ENCODE data around the gene WWOX. TPM values are rescaled to one million over a fixed set of nuclear protein-coding genes. Genes with fewer than 3 reads are reported as not detected.

The WWOX gene
- polyA plus RNA-seq, 1 donor (not counting 4 experiments of a cell fraction or from before 2014, with no cell fraction given), result 5.1 TPM

DNA sequence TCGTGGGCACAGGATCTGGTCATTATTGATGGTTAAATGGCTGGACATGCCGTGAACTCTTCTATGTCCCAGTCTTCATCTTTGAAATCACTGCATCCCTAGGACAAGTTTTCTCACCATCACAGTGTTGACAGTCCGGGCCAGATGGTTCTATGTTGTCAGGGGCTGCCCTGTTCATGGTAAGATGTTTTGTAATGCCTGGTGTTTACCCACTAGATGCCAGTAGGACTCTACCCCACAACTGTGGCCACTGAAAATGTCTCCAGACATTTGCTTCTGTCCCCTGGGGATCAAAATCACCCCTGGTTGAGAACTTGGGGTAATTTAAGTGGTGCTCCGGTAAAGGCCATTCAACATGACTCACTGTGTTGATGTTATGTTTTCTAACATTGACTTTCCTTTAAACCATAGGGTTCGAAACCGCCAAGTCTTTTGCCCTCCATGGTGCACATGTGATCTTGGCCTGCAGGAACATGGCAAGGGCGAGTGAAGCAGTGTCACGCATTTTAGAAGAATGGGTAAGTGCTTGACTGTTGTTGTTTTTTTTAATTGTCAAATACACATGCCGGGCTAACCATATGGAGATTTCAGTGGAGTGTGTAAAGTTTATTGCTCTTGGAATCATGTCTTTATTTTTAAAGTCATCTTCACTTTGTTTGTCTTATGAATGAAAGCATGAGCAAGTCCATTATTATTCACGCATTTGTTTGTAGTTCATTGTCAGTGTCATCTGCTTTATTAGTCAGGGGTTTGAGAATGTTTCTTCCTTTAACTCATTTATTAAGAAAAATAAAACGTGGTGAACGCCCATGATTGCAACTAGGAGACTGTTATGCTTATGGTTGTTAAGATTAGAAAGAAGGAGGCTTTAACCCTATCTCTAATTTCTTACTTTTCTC is 64.6 kb downstream of the WWOX start:
- Histone ChIP-seq H3K36me3 (ENCODE audit: control insufficient read depth in 2 of 2, extremely low read depth in 1 of 2, insufficient read depth in 2 of 2, low read length in 2 of 2) (no peaks in the 10 kb centered on the region), H4K20me1 (ENCODE audit: control insufficient read depth, extremely low read depth, insufficient read depth, low read length) (no peaks in the 10 kb centered on the region), H3K79me2 (ENCODE audit: control insufficient read depth, insufficient read depth, low read length) (no peaks in the 10 kb centered on the region), H3K4me2 (ENCODE audit: control insufficient read depth, extremely low read depth, insufficient read depth, low read depth, low read length) (no peak overlapping the region), H3K4me3 (ENCODE audit: control insufficient read depth in 2 of 3, extremely low read depth in 1 of 3, insufficient read depth in 2 of 3, low read depth in 1 of 3, low read length in 3 of 3) (no peak overlapping the region), H2AFZ (ENCODE audit: control insufficient read depth, low read length) (no peak overlapping the region), H3K4me1 (ENCODE audit: control insufficient read depth, extremely low read depth, insufficient read depth, low read length) (no peaks in the 10 kb centered on the region), H3K9me1 (ENCODE audit: control insufficient read depth, extremely low read depth, insufficient read depth, low read length) (no peaks in the 10 kb centered on the region), H3K9me3 (ENCODE audit: control insufficient read depth, low read depth, low read length) (no peaks in the 10 kb centered on the region), H3K27me3 (ENCODE audit: control insufficient read depth, extremely low read depth, insufficient read depth, low read length) (no peaks in the 10 kb centered on the region), H3K9ac (ENCODE audit: control insufficient read depth, extremely low read depth, insufficient read depth, low read length) (no peak overlapping the region), H3K27ac (ENCODE audit: control insufficient read depth, insufficient read depth, low read length) (no peak overlapping the region)
- no peak for TF ChIP-seq EZH2 (IDR thresholded peaks at IDR 0.05; ENCODE audit: low read length)
- peak in 1 of 3 experiments; percentile 14 for TF ChIP-seq CTCF (optimal IDR thresholded peaks at IDR 0.05 in 1 of 3, IDR thresholded peaks at IDR 0.05 in 1 of 3, conservative IDR thresholded peaks at IDR 0.05 in 1 of 3; ENCODE audit: extremely low read depth in 1 of 3, insufficient read depth in 2 of 3, low read length in 3 of 3)
- no peak for FAIRE-seq
- dilution Hi-C loops (cut with MboI; ENCODE audit: extremely low pct_ligation_motif_present, low sequenced_read_pairs), result no loop called here
- DNase-seq (ENCODE audit: low read depth, low spot score), result no peak

DNA sequence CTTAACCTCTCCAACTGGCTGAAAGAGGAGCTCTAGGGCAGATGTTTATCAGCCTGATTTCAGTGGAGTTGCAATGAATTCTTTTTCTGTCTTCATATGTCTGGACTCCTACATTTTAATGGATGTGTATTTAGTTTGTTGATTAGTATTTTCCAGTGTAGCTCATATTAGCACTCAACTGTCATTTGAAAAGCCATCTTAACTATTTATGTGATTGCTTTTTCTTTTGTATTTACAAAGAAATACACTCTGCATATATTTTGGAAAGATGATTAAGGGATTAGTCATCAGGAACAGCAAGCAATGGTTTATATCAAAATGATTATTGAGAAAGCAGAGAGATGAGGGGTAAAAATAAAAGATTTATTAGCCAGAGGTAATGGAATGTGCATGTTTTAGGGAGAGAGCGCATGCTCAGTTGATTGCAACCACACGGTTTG is 71.1 kb downstream of the WWOX start:
- no peaks in the 10 kb centered on the region for H3K36me3 ChIP-seq (ENCODE audit: control insufficient read depth in 2 of 2, extremely low read depth in 1 of 2, insufficient read depth in 2 of 2, low read length in 2 of 2)
- FAIRE-seq, result no peak
- H3K4me2 ChIP-seq (ENCODE audit: control insufficient read depth, extremely low read depth, insufficient read depth, low read depth, low read length), result no peak overlapping the region
- dilution Hi-C loops (cut with MboI; ENCODE audit: extremely low pct_ligation_motif_present, low sequenced_read_pairs), result no loop called here
- no peaks in the 10 kb centered on the region for H3K9me1 ChIP-seq (ENCODE audit: control insufficient read depth, extremely low read depth, insufficient read depth, low read length)
- no peak overlapping the region for H3K27ac ChIP-seq (ENCODE audit: control insufficient read depth, insufficient read depth, low read length)
- no peak for TF ChIP-seq CTCF (optimal IDR thresholded peaks at IDR 0.05 in 1 of 3, IDR thresholded peaks at IDR 0.05 in 1 of 3, conservative IDR thresholded peaks at IDR 0.05 in 1 of 3; ENCODE audit: extremely low read depth in 1 of 3, insufficient read depth in 2 of 3, low read length in 3 of 3)
- TF ChIP-seq EZH2 (IDR thresholded peaks at IDR 0.05; ENCODE audit: low read length), result no peak
- no peaks in the 10 kb centered on the region for H3K79me2 ChIP-seq (ENCODE audit: control insufficient read depth, insufficient read depth, low read length)
- H3K4me1 ChIP-seq (ENCODE audit: control insufficient read depth, extremely low read depth, insufficient read depth, low read length), result no peaks in the 10 kb centered on the region
- H4K20me1 ChIP-seq (ENCODE audit: control insufficient read depth, extremely low read depth, insufficient read depth, low read length), result no peaks in the 10 kb centered on the region
- no peak for DNase-seq (ENCODE audit: low read depth, low spot score)
- no peak overlapping the region for H2AFZ ChIP-seq (ENCODE audit: control insufficient read depth, low read length)
- H3K9me3 ChIP-seq (ENCODE audit: control insufficient read depth, low read depth, low read length), result peaks cover 2% of the 10 kb centered on the region
- H3K4me3 ChIP-seq (ENCODE audit: control insufficient read depth in 2 of 3, extremely low read depth in 1 of 3, insufficient read depth in 2 of 3, low read depth in 1 of 3, low read length in 3 of 3), result no peak overlapping the region
- H3K27me3 ChIP-seq (ENCODE audit: control insufficient read depth, extremely low read depth, insufficient read depth, low read length), result no peaks in the 10 kb centered on the region
- H3K9ac ChIP-seq (ENCODE audit: control insufficient read depth, extremely low read depth, insufficient read depth, low read length), result no peak overlapping the region

Data from keratinocyte (primary cell).